Measurements from ENCODE around the gene SEC63.
"Not testable (repeated sequence)": the region's sequence is repeated elsewhere in the genome, so short reads cannot be mapped to it uniquely, and the experiment has no call there.

Gene SEC63

GRCh38 chr6:107957909-107958688 lies at the start of gene SEC63:
Gene SEC63, minus strand, starts transcription at chr6:107958208. Its CDS starts 199 bp downstream, at chr6:107958009.
- DNase-seq: peak; percentile 96

- DNase-seq: no peak
Measured at GRCh38 chr6:108005961-108006360, 48.0 kb upstream of the SEC63 start.

GRCh38 chr6:108004861-108005260 lies 46.9 kb upstream of the SEC63 start:
- DNase-seq: no peak

GRCh38 chr6:108002365-108003221 lies 44.6 kb upstream of the SEC63 start:
- no peak for DNase-seq

- no peak for DNase-seq
Measured at GRCh38 chr6:108001696-108002231, 43.8 kb upstream of the SEC63 start.

GRCh38 chr6:108000259-108000658 lies 42.3 kb upstream of the SEC63 start:
- DNase-seq: not testable (repeated sequence)

GRCh38 chr6:107999341-107999740 lies 41.3 kb upstream of the SEC63 start:
- no peak for DNase-seq

- DNase-seq: no peak
Measured at GRCh38 chr6:107991772-107992550, 34.0 kb upstream of the SEC63 start.

- DNase-seq: no peak
Measured at GRCh38 chr6:107991061-107991460, 33.1 kb upstream of the SEC63 start.

GRCh38 chr6:107990587-107990986 lies 32.6 kb upstream of the SEC63 start:
- not testable (repeated sequence) for DNase-seq

- DNase-seq: no peak
Measured at GRCh38 chr6:107989166-107990094, 31.4 kb upstream of the SEC63 start.

- no peak for DNase-seq
Measured at GRCh38 chr6:107988570-107988969, 30.6 kb upstream of the SEC63 start.

GRCh38 chr6:107987805-107988204 lies 29.8 kb upstream of the SEC63 start:
- no peak for DNase-seq

- DNase-seq: no peak
Measured at GRCh38 chr6:107985701-107986100, 27.7 kb upstream of the SEC63 start.

- DNase-seq: no peak
Measured at GRCh38 chr6:107983811-107984210, 25.8 kb upstream of the SEC63 start.

GRCh38 chr6:107982486-107982885 lies 24.5 kb upstream of the SEC63 start:
- no peak for DNase-seq

- DNase-seq: no peak
Measured at GRCh38 chr6:107981695-107982094, 23.7 kb upstream of the SEC63 start.

- no peak for DNase-seq
Measured at GRCh38 chr6:107977283-107977682, 19.3 kb upstream of the SEC63 start.

- DNase-seq: no peak
Measured at GRCh38 chr6:107976155-107976783, 18.3 kb upstream of the SEC63 start.

GRCh38 chr6:107973594-107973993 lies 15.6 kb upstream of the SEC63 start:
- no peak for DNase-seq

- no peak for DNase-seq
Measured at GRCh38 chr6:107972413-107973096, 14.5 kb upstream of the SEC63 start.

Data from stimulated activated naive CD4-positive, alpha-beta T cell treated with Interleukin-2 at 50 U/mL for 16 hours (primary cell).